ENCODE results near the gene PTCD2.

GRCh38 chr5:72386639-72387038, 66.5 kb downstream of the PTCD2 start:
- TF ChIP-seq, protein P1, sequence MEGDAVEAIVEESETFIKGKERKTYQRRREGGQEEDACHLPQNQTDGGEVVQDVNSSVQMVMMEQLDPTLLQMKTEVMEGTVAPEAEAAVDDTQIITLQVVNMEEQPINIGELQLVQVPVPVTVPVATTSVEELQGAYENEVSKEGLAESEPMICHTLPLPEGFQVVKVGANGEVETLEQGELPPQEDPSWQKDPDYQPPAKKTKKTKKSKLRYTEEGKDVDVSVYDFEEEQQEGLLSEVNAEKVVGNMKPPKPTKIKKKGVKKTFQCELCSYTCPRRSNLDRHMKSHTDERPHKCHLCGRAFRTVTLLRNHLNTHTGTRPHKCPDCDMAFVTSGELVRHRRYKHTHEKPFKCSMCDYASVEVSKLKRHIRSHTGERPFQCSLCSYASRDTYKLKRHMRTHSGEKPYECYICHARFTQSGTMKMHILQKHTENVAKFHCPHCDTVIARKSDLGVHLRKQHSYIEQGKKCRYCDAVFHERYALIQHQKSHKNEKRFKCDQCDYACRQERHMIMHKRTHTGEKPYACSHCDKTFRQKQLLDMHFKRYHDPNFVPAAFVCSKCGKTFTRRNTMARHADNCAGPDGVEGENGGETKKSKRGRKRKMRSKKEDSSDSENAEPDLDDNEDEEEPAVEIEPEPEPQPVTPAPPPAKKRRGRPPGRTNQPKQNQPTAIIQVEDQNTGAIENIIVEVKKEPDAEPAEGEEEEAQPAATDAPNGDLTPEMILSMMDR (IDR thresholded peaks at IDR 0.05), result no peak
- TF ChIP-seq EP300 (IDR thresholded peaks at IDR 0.05), result no peak
- no peak for TF ChIP-seq POLR2A (IDR thresholded peaks at IDR 0.05)
